Lung (tissue), 12 donors: ENCODE data around the gene POFUT1. TPM values are rescaled to one million over a fixed set of nuclear protein-coding genes. Genes with fewer than 3 reads are reported as not detected.
"Not testable (repeated sequence)": the region's sequence is repeated elsewhere in the genome, so short reads cannot be mapped to it uniquely, and the experiment has no call there.

Experiments
- ATAC-seq: fragments of 200-7000 bp; cut with Tn5 transposase; one replicate; pipeline ENCODE4 v1.9.1; 2020; ENCODE audit warnings: moderate number of reproducible peaks; ENCODE audit not compliant: insufficient read depth, low FRiP score
- DNase-seq, 3 donors: peaks; one replicate each; pipeline ENCODE4 v3.0.0-alpha.2; 2013 to 2017
- H3K27ac ChIP-seq, 2 donors: one replicate each; pipeline ENCODE4 v1.5.1; 2013; ENCODE audit warnings: mild to moderate bottlenecking in 2 of 2, moderate library complexity in 2 of 2, control low read depth in 1 of 2, inconsistent platforms in 1 of 2, low read depth in 1 of 2, low read length in 1 of 2
- H3K27me3 ChIP-seq, 3 donors: one replicate each; pipeline ENCODE4 v1.5.1; 2013; ENCODE audit warnings: low read length in 2 of 3; ENCODE audit not compliant: control insufficient read depth in 3 of 3, insufficient read depth in 3 of 3
- H3K36me3 ChIP-seq, 4 donors: one replicate each; pipeline ENCODE4 v1.5.1; 2013; ENCODE audit warnings: low read length in 4 of 4, mild to moderate bottlenecking in 1 of 4, moderate library complexity in 1 of 4; ENCODE audit not compliant: control insufficient read depth in 4 of 4, insufficient read depth in 4 of 4
- H3K4me1 ChIP-seq, 5 donors: one replicate each; pipeline ENCODE4 v1.5.1; 2013; ENCODE audit warnings: low read length in 5 of 5, mild to moderate bottlenecking in 2 of 5, moderate library complexity in 1 of 5; ENCODE audit not compliant: control insufficient read depth in 5 of 5, insufficient read depth in 5 of 5
- H3K4me3 ChIP-seq: one replicate; pipeline ENCODE4 v1.5.1; 2013; ENCODE audit warnings: mild to moderate bottlenecking, control low read depth, moderate library complexity
- H3K9ac ChIP-seq, 2 donors: one replicate each; pipeline ENCODE4 v1.5.1; 2013; ENCODE audit warnings: low read length in 2 of 2, control low read depth in 1 of 2; ENCODE audit not compliant: insufficient read depth in 1 of 2
- H3K9me3 ChIP-seq, 4 donors: one replicate each; pipeline ENCODE4 v1.5.1; 2013; ENCODE audit warnings: low read length in 3 of 4, mild to moderate bottlenecking in 1 of 4, moderate library complexity in 1 of 4; ENCODE audit not compliant: control insufficient read depth in 4 of 4, insufficient read depth in 3 of 4
- WGBS, 2 donors: extraction: QIAGEN DNeasy Blood & Tissue Kit; methylation state at CpG; one replicate each; pipeline ENCODE4 v1.1.7; 2013; 5-methylcytosine and 5-hydroxymethylcytosine counted together
- polyA plus RNA-seq, 2 donors: library from polyadenylated mRNA; stranded (reverse); fragments of 200-250 nt; gene quantifications; one replicate each; pipeline ENCODE4 v1.2.1, GENCODE V29; 2013
- total RNA-seq, 2 donors: library from RNA; depleted of rRNA in 1 of 2; stranded (reverse); fragments of >200 nt in 1 of 2; gene quantifications; one replicate each; pipeline ENCODE4 v1.2.1, GENCODE V29; 2014 to 2021
- TF ChIP-seq, protein P1 (sequence below): IDR thresholded peaks from 2 replicates; pipeline ENCODE4 v1.5.1; 2012; ENCODE audit warnings: mild to moderate bottlenecking; ENCODE audit errors: control extremely low read depth, extremely low read depth
- donor health status: control.
- donor health status: control.
- donor health status: Bipolar disorder and iron deficiency.
- donor health status: healthy.
- donor health status: DM: yes; HTN: yes; CAD: no.

Gene POFUT1
- total and polyA plus RNA-seq, 4 donors: 9.0 to 37.1 (median 21.7) TPM

GRCh38 chr20:32195581-32195980 lies 12.1 kb upstream of the POFUT1 start:
- peak overlapping the region in 1 of 2 donors; percentile 61 for H3K27ac ChIP-seq
- no peaks in the 10 kb centered on the region for H3K9me3 ChIP-seq
- H3K36me3 ChIP-seq: peaks cover 9 to 40% (median 20%) of the 10 kb centered on the region in 4 donors
- H3K27me3 ChIP-seq: no peaks in the 10 kb centered on the region
- H3K9ac ChIP-seq: no peak overlapping the region
- peaks cover 0 to 11% (median 2%) of the 10 kb centered on the region in 5 donors for H3K4me1 ChIP-seq
- H3K4me3 ChIP-seq: no peak overlapping the region
- ATAC-seq (no peak), DNase-seq (no peak)
- 66 to 84% methylated on average over 7 of the region's 7 CpGs for WGBS, 2 donors
- TF ChIP-seq, protein P1, sequence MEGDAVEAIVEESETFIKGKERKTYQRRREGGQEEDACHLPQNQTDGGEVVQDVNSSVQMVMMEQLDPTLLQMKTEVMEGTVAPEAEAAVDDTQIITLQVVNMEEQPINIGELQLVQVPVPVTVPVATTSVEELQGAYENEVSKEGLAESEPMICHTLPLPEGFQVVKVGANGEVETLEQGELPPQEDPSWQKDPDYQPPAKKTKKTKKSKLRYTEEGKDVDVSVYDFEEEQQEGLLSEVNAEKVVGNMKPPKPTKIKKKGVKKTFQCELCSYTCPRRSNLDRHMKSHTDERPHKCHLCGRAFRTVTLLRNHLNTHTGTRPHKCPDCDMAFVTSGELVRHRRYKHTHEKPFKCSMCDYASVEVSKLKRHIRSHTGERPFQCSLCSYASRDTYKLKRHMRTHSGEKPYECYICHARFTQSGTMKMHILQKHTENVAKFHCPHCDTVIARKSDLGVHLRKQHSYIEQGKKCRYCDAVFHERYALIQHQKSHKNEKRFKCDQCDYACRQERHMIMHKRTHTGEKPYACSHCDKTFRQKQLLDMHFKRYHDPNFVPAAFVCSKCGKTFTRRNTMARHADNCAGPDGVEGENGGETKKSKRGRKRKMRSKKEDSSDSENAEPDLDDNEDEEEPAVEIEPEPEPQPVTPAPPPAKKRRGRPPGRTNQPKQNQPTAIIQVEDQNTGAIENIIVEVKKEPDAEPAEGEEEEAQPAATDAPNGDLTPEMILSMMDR: no peak

GRCh38 chr20:32196613-32197012 lies 11.1 kb upstream of the POFUT1 start:
- H3K27me3 ChIP-seq, H3K9me3 ChIP-seq, H3K4me1 ChIP-seq, H3K9ac ChIP-seq, DNase-seq, ATAC-seq, H3K4me3 ChIP-seq, H3K27ac ChIP-seq: not testable (repeated sequence)
- WGBS, 2 donors: 95 to 96% methylated on average over 10 to 11 of the region's 11 CpGs
- H3K36me3 ChIP-seq: peaks cover 14 to 45% (median 29%) of the 10 kb centered on the region in 4 donors

GRCh38 chr20:32197136-32197535 lies 10.5 kb upstream of the POFUT1 start:
- 92 to 93% methylated on average over 20 of the region's 20 CpGs for WGBS, 2 donors
- H3K4me3 ChIP-seq, H3K9me3 ChIP-seq, ATAC-seq, H3K4me1 ChIP-seq, DNase-seq, H3K27ac ChIP-seq, H3K9ac ChIP-seq, H3K27me3 ChIP-seq: not testable (repeated sequence)
- H3K36me3 ChIP-seq: peaks cover 14 to 47% (median 33%) of the 10 kb centered on the region in 4 donors

DNA sequence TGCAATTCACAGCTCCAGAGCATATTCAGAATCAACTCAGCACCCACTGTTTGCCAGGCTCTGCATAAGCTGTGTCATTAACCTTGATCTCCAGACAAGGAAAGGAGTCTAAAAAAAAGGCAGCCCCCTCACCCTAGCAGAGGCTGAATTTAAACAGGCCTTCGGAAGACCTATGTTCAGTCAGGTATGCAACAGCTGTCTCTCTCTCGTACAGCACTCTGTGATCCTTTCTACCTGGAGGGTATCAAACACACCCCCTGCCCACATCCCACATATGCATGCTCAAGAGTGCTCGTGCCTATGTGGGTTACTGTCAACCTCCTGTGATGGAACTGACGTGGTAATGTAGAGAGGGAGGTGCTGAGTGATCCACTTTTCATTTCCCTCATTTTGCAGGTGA lies 8.7 kb upstream of the POFUT1 start:
- no peak overlapping the region for H3K4me3 ChIP-seq
- DNase-seq (no peak), ATAC-seq (no peak)
- peaks cover 14 to 47% (median 33%) of the 10 kb centered on the region in 4 donors for H3K36me3 ChIP-seq
- H3K27me3 ChIP-seq: no peaks in the 10 kb centered on the region
- WGBS, 2 donors: 85 to 91% methylated on average over 4 of the region's 4 CpGs
- no peaks in the 10 kb centered on the region for H3K9me3 ChIP-seq
- peaks cover 0 to 20% (median 12%) of the 10 kb centered on the region in 5 donors for H3K4me1 ChIP-seq
- TF ChIP-seq, protein P1: no peak
- H3K9ac ChIP-seq: no peak overlapping the region
- no peak overlapping the region for H3K27ac ChIP-seq
